ENCODE results near the gene KRTCAP2. TPM values are rescaled to one million over a fixed set of nuclear protein-coding genes. Genes with fewer than 3 reads are reported as not detected.
"Not testable (repeated sequence)": the region's sequence is repeated elsewhere in the genome, so short reads cannot be mapped to it uniquely, and the experiment has no call there.

The KRTCAP2 gene
- total RNA-seq, 4 donors from 2014 or later = 48.6 to 109 (median 97.6) TPM

DNA sequence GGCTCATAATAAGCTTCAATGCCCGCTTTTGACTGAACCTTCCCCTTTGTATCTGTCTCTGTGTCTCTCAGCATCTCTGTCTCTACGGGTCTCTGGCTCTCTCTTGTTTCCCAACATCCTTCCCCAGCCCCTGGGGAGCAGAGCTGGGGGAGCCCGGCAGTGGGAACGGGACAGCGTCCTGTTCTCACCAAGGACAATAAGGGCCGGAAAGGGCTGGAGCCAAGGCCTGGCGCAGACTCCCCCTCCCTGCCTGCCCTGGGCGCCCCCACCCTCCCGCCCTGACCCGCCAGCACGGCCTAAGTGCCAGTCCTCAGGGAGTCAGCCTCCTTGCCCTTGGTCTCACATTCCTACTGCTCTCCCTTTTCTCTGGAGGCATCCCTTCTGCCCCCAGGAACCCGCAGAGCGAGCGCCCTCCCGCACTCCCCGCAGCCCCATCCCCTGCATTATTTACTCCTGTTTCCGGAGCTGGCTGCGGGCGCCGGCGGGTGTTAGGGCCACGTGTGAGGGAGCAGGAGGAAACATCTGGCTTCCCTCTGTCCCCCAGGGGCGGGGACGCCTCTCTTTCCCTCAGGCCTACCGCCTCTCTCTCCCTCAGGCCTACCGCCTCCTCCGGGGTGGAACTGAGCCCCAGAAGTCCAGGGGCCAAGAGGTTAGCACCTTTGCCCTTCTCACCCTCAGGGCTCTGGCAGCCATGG is 6.5 kb downstream of the KRTCAP2 start:
- H3K4me3 ChIP-seq (ENCODE audit: low read depth, poor library complexity, severe bottlenecking) = no peak overlapping the region
- WGBS, 2 donors = 31 to 43% methylated on average over 27 of the region's 27 CpGs
- peak in 1 of 2 donors; percentile 90 for DNase-seq (ENCODE audit: low spot score in 2 of 2)
- TF ChIP-seq CTCF (IDR thresholded peaks at IDR 0.05) (no peak), POLR2A (IDR thresholded peaks at IDR 0.05) (no peak)
- intact Hi-C loops (cut with DNase I; ENCODE audit: low total_unique reads) = no loop called here

GRCh38 chr1:155166051-155166470 is 7.0 kb downstream of the KRTCAP2 start:
- H3K4me3 ChIP-seq (ENCODE audit: low read depth, poor library complexity, severe bottlenecking) = no peak overlapping the region
- intact Hi-C loops (cut with DNase I; ENCODE audit: low total_unique reads) = no loop called here
- 62 to 67% methylated on average over 8 of the region's 8 CpGs for WGBS, 2 donors
- no peak for TF ChIP-seq POLR2A (IDR thresholded peaks at IDR 0.05)
- no peak for TF ChIP-seq CTCF (IDR thresholded peaks at IDR 0.05)
- DNase-seq (ENCODE audit: low spot score in 2 of 2) = peak in 1 of 2 donors; percentile 83

GRCh38 chr1:155164625-155165024 is 8.5 kb downstream of the KRTCAP2 start:
- intact Hi-C loops (cut with DNase I; ENCODE audit: low total_unique reads) = not testable (repeated sequence)
- 90 to 95% methylated on average over 11 of the region's 11 CpGs for WGBS, 2 donors

GRCh38 chr1:155163785-155164184 is 9.3 kb downstream of the KRTCAP2 start:
- intact Hi-C loops (cut with DNase I; ENCODE audit: low total_unique reads); DNase-seq (ENCODE audit: low spot score in 2 of 2); H3K4me3 ChIP-seq (ENCODE audit: low read depth, poor library complexity, severe bottlenecking): not testable (repeated sequence)
- WGBS, 2 donors = 93 to 98% methylated on average over 4 of the region's 4 CpGs

More at GRCh38 chr1:155164625-155165024, 8.5 kb downstream of the KRTCAP2 start:
- peak in 1 of 2 donors; percentile 52 for DNase-seq (ENCODE audit: low spot score in 2 of 2)
- not testable (repeated sequence) for H3K4me3 ChIP-seq (ENCODE audit: low read depth, poor library complexity, severe bottlenecking)

GRCh38 chr1:155162631-155163030 is 10.5 kb downstream of the KRTCAP2 start:
- intact Hi-C loops (cut with DNase I; ENCODE audit: low total_unique reads); H3K4me3 ChIP-seq (ENCODE audit: low read depth, poor library complexity, severe bottlenecking); DNase-seq (ENCODE audit: low spot score in 2 of 2): not testable (repeated sequence)
- 95 to 99% methylated on average over 6 of the region's 6 CpGs for WGBS, 2 donors

DNA sequence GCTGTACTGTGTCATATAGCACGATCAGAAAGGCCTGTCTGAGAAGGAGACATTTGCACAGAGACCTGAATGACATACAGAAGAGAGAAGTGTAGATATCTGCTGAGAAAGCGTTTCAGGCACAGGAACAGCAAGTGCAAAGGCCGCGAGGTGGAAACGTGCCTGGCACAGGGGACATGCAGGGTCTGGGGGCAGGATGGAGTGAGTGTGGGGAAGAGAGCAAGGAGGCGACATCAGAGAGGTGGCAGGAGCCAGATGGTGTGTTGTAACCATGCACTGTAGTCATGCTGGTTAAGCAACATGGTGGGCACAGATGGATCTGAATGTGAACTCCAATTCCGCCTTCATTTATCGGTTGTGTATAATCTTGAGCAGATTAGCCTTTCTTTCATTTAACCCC is 13.0 kb downstream of the KRTCAP2 start:
- WGBS, 2 donors = 80 to 87% methylated on average over 8 of the region's 8 CpGs
- intact Hi-C loops (cut with DNase I; ENCODE audit: low total_unique reads) = no loop called here
- no peak for DNase-seq (ENCODE audit: low spot score in 2 of 2)
- no peak for TF ChIP-seq POLR2A (IDR thresholded peaks at IDR 0.05)
- TF ChIP-seq CTCF (IDR thresholded peaks at IDR 0.05) = no peak
- H3K4me3 ChIP-seq (ENCODE audit: low read depth, poor library complexity, severe bottlenecking) = no peak overlapping the region

DNA sequence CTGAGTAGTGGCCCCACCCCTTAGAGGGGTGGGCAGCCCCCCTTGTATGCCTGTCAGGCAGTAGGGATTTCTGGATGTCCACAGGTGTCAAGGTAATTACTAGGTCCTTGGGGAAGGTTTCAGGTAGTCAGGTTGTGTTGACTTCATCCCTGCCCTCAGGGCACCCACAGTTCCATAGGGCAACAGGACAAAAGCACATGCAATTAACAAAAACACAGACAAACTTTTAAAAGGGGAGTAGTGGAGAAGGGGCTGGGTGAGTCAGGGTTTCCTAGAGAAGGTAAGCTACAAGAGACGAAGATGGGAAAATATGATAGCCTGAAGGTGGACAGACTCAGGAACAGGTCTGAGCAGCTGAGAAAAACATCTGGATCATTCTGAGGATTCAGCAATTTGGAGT is 14.1 kb downstream of the KRTCAP2 start:
- 50 to 57% methylated on average over 1 of the region's 1 CpG for WGBS, 2 donors
- no peak for DNase-seq (ENCODE audit: low spot score in 2 of 2)
- H3K4me3 ChIP-seq (ENCODE audit: low read depth, poor library complexity, severe bottlenecking) = no peak overlapping the region
- intact Hi-C loops (cut with DNase I; ENCODE audit: low total_unique reads) = no loop called here
- TF ChIP-seq POLR2A (IDR thresholded peaks at IDR 0.05) (no peak), CTCF (IDR thresholded peaks at IDR 0.05) (no peak)

DNA sequence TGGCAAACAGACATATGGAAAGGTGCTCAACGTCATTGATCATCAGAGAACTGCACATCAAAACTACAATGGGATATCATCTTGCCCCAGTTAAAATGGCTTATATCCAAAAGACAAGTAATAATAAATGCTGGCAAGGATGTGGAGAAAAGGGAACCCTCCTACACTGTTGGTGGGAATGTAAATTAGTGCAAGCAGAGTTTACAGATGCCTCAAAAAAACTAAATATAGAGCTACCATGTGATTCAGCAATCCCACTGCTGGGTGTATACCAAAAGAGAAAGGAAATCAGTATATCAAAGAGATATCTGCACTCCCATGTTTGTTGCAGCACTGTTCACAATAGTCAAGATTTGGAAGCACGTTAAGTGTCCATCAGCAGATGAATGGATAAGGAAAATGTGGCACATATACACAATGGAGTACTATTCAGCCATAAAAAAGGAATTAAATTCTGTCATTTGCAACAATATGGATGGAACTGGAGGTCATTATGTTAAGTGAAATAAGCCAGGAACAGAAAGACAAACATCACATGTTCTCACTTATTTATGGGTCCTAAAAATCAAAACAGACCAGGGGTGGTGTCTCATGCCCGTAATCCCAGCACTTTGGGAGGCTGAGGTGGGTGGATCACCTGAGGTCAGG is 17.0 kb downstream of the KRTCAP2 start:
- intact Hi-C loops (cut with DNase I; ENCODE audit: low total_unique reads); DNase-seq (ENCODE audit: low spot score in 2 of 2); H3K4me3 ChIP-seq (ENCODE audit: low read depth, poor library complexity, severe bottlenecking): not testable (repeated sequence)
- 64 to 71% methylated on average over 3 of the region's 3 CpGs for WGBS, 2 donors

Measured in lower leg skin (tissue), 4 donors.